IPS DF 4.7 (cell line): ENCODE measurements around the gene OR11L1.

Experiments used
- DNase-seq: peaks from one replicate; pipeline ENCODE4 v3.0.0-alpha.2; 2013; ENCODE audit warnings: low spot score; ENCODE audit errors: extremely low read depth

OR11L1 gene

GRCh38 chr1:247841796-247842195, at the start of gene OR11L1:
OR11L1 (minus strand) TSS chr1:247841896; CDS start chr1:247841896, 0 bp downstream.
- no peak for DNase-seq

GRCh38 chr1:247884797-247885413, 43.2 kb upstream of the OR11L1 start:
- no peak for DNase-seq

GRCh38 chr1:247883346-247883745, 41.6 kb upstream of the OR11L1 start:
- no peak for DNase-seq

GRCh38 chr1:247865416-247865815, 23.7 kb upstream of the OR11L1 start:
- no peak for DNase-seq

GRCh38 chr1:247864644-247865043, 22.9 kb upstream of the OR11L1 start:
- DNase-seq, result no peak

GRCh38 chr1:247862756-247863155, 21.1 kb upstream of the OR11L1 start:
- DNase-seq, result no peak

- no peak for DNase-seq
Measured at GRCh38 chr1:247857985-247858619, 16.4 kb upstream of the OR11L1 start.

GRCh38 chr1:247857069-247857984, 15.6 kb upstream of the OR11L1 start, which contains the start of gene TRIM58:
TRIM58 (plus strand) TSS chr1:247857187; CDS start chr1:247857247, 60 bp downstream.
- DNase-seq, result no peak

- no peak for DNase-seq
Measured at GRCh38 chr1:247855911-247856310, 14.2 kb upstream of the OR11L1 start.

GRCh38 chr1:247854899-247855545, 13.3 kb upstream of the OR11L1 start:
- no peak for DNase-seq

- no peak for DNase-seq
Measured at GRCh38 chr1:247849616-247850015, 7.9 kb upstream of the OR11L1 start.

GRCh38 chr1:247848346-247848745, 6.7 kb upstream of the OR11L1 start:
- no peak for DNase-seq

- DNase-seq, result no peak
Measured at GRCh38 chr1:247845693-247846017, 4.0 kb upstream of the OR11L1 start.

GRCh38 chr1:247845011-247845692, 3.5 kb upstream of the OR11L1 start:
- DNase-seq, result no peak

- DNase-seq, result no peak
Measured at GRCh38 chr1:247843411-247843810, 1.7 kb upstream of the OR11L1 start.

GRCh38 chr1:247840818-247841217, 878 bp downstream of the OR11L1 start:
- DNase-seq, result no peak

GRCh38 chr1:247833601-247834000, 8.1 kb downstream of the OR11L1 start:
- DNase-seq, result no peak

- DNase-seq, result no peak
Measured at GRCh38 chr1:247829656-247830055, 12.0 kb downstream of the OR11L1 start.

- DNase-seq, result no peak
Measured at GRCh38 chr1:247825362-247825761, 16.3 kb downstream of the OR11L1 start.

GRCh38 chr1:247824023-247824422, 17.7 kb downstream of the OR11L1 start, which contains the start of gene OR14A16:
OR14A16 (minus strand) TSS chr1:247824119; CDS start chr1:247815729, 8,390 bp downstream.
- no peak for DNase-seq

- DNase-seq, result no peak
Measured at GRCh38 chr1:247822060-247822459, 19.6 kb downstream of the OR11L1 start.
